HG03066 (cell line): ENCODE results near the gene KMT2E.

ENCODE experiments used
- ATAC-seq: cut with Tn5 transposase; IDR thresholded peaks from one replicate; pipeline ENCODE4 v1.9.1; 2021; ENCODE audit warnings: low read depth; ENCODE audit not compliant: unreplicated experiment

KMT2E gene

GRCh38 chr7:105118612-105119600, 104.9 kb downstream of the KMT2E start:
- no peak for ATAC-seq

GRCh38 chr7:105122619-105123018, 108.6 kb downstream of the KMT2E start:
- ATAC-seq: no peak

DNA sequence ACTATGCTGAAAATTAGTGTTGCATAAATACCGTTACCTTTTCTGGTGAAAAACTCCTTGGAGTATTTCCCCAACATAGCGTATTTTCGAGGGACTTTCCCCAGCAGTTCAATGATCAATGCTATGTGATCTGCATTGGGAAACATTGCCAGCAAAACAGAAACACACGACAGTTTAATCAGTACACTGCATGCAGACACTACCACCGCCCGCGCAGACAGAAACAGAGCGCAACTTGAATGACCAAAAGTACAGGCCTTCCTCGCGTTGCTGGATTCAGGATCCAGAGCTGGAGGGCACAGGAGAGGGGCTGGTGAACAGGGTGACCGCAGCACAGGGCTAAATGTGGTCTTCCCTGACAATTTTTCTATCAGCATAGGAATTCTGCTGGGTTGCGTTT, 111.7 kb downstream of the KMT2E start:
- ATAC-seq: no peak

DNA sequence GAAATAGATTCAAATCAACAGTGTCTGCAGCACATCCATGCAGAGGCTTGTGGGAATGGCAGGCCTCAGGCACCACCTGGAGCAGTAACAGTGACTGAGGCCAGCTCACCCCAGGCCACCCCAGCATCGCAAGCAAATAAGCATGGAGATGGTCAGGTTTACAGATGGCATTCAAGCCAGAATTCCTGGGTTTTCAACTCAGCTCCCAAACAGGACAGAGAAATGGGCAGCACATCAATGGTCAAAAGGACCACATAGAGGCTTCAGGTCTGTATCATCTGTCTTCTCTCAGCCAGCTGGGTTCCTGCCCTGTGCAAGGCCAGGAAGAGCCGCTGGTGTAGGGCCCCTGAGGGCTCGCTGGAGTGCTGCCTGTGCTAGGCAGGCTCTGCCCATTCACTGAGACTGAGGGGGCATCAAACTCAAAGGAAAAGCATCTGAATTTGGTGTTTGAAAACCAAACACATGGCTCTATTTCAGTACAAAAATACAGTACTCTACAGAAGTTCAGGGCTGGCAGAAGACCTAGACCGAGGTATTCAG, 112.5 kb downstream of the KMT2E start:
- no peak for ATAC-seq

- ATAC-seq: no peak
These were observed 113.2 kb downstream of the KMT2E start for GRCh38 chr7:105127179-105127578.

- ATAC-seq: no peak
These were observed 116.0 kb downstream of the KMT2E start for GRCh38 chr7:105130048-105130447.

GRCh38 chr7:105130580-105130979, 116.6 kb downstream of the KMT2E start:
- ATAC-seq: no peak

- no peak for ATAC-seq
These were observed 117.1 kb downstream of the KMT2E start for GRCh38 chr7:105131033-105131656.

DNA sequence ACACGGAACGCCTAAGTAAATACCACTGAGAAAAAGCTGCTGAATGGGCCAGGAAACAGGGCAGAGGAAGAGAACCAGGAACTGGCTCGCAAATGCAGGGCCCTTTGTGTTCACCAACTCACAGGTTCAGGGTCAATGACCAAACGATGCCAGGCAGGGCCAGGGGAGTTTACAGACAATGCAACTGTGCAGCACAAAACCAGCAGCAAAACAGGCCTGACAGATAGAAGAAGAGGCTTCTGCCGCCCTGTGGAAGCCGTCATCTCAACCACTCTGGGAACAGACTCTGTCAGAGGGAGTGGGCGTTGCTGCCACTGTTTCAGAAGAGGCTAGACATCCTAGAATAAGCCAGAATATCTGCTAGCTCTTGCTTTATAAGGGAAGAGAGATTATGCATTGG, 117.9 kb downstream of the KMT2E start:
- no peak for ATAC-seq

DNA sequence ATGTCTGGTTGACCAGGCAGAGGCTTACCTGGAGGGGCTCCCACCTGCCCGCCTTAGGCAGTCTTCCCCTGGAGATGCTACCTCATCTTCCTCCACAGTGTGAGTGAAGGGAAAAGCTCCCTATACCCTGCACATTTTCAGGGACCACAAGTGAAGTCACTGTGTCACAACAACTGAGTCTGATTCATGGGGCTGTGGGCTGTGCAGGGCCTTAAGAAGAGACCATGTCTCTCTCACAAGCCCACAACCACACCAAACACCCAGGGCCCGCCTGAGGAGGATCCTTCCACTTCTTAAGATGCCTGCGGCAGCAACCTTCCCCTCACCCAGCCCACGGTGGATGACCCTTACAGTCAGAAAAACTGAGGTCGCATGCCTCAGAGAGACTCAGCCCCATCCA, 118.3 kb downstream of the KMT2E start:
- ATAC-seq: no peak

DNA sequence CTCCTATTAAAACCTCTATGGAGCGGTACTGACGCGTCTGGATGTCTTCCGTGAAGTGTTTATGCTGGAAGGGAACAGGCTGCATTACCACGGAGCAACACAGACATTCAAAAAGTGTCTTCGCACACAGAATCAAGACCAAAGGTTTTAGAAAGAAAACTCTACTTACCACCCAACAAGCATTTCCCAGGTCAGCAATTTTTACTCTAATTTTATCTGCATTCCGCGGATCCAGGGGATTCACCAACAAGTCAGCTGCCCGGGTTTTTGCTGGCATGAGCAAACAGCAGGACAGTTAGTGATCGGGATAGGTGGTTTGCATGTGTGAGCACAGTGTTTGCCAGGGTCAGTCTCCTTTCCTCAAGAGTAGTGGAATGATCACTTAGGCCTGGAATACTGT, 118.8 kb downstream of the KMT2E start:
- ATAC-seq: no peak

GRCh38 chr7:105133358-105133757, 119.4 kb downstream of the KMT2E start:
- ATAC-seq: no peak

- no peak for ATAC-seq
These were observed 120.1 kb downstream of the KMT2E start for GRCh38 chr7:105133986-105134655.

DNA sequence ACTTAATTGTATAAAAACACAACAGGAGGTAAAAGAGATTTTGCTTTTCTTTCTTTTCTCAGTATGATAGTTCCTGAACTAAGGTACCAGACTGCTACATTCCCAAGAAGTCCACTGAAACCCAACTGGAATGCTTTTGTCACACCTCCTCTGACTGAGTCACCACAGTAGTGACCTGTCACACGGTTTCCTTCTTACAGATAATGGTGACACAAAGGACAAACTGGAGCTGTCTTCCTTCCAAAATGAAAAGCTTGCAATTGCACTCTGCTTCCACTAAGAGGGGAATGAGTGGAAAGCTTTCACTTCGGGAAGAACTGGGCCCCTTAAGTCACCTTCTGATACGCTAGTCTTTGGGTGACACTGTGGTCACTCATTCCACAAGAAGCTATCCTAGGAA, 122.2 kb downstream of the KMT2E start:
- no peak for ATAC-seq

DNA sequence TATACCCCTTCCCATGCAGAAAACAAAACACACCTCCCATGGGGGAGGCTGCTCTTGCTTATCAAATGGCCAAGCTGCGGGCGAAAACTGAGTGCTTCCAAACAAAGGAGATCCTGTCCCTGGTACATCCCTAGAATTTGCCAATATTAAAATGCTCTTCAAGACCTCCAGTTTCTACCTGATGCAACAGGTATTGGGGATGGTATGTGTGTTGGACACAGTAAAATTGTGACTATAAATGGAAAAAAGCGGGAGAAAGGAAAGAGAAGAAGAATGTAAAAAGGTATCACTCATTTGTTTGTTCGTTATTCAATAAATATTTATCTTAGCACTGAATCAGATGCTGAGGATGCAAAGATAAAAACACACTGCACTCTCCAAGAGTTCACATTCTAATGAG, 123.9 kb downstream of the KMT2E start:
- no peak for ATAC-seq

DNA sequence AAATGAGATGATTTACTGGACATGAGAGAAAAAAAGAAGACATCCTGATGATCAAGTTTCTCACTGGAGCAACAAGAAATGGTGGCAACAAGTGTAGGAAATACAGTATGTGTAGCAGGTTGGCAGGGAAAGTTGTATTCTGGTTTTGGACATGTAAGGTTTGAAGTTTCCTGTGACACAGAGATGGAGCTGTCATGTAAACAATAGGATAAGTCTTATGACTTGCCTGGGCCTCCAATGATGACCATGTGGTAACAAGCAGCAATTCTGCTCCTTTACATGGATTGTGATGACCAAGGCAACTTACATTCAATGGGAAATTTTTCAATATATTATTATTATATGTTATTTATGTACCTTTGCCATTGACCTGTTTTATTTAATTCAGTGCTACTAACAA, 125.4 kb downstream of the KMT2E start:
- ATAC-seq: no peak

DNA sequence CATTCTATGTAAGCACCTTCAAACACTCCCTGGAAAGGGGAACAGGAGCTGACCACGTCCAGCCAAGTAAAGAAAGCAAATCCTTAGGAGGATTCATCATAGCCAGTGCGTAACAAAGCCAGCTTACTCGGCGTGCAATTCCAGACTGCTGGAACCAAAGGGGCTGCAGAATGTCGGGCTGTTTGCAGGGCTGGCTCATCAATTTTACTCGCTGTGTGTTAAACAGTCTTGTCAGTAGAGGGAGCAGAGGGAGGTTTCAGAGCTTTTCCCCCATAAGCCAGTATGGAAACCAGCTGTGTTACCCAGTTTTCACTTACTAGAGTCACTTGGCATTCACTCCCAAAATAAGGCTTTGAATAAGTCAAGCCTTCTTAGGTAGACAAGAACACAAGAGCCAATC, 127.1 kb downstream of the KMT2E start:
- ATAC-seq: no peak

- ATAC-seq: no peak
These were observed 135.8 kb downstream of the KMT2E start for GRCh38 chr7:105149827-105150226.

GRCh38 chr7:105151152-105151551, 137.1 kb downstream of the KMT2E start:
- ATAC-seq: no peak

DNA sequence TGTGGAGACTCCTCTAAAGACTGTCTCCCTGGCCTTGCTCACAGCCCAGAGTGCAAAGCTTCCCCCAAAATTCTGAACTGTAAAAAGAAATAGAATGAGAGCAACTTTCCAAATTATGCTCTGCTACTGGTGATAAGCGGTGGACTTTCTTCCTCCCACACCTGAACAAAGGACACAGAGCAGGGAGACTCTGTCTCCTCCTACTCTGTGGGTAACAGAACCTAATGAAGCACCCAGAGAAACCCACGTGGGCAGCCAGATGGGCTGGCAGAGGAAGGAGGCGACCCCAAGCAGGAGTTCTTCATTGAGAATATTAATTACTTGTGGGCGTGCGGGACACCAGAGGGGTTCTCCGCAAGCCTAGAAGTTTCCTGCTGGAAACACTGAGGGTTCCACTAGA, 139.5 kb downstream of the KMT2E start:
- ATAC-seq: no peak

DNA sequence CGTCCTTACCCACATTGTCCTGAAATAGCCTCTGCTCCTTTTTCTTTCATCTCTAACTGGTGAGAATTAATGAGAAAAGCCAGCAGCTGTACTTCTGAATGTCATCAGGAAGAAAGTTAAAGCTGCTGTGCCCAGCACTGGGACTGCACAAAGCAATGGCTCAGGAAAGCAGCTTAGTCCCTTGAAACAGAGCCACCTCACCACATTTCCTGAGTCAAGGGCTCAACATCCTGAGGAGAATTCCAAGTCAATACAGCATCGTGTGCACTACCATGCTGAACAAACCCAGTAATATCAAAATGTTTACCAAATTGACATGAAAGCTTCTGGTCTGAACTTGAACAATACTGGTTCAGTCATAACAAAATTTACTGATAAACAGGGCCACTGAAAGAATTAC, 140.1 kb downstream of the KMT2E start:
- ATAC-seq: no peak
